NCI-H2227 (cell line): ENCODE results near the gene RCN2.
"Not testable (repeated sequence)": the region's sequence is repeated elsewhere in the genome, so short reads cannot be mapped to it uniquely, and the experiment has no call there.

Source experiments
- DNase-seq: peaks from one replicate; lab custom pipeline; 2025; ENCODE audit not compliant: unreplicated experiment; lab: John Stamatoyannopoulos, UW

RCN2 gene

GRCh38 chr15:76931397-76932134 lies at the start of gene RCN2:
RCN2 (plus strand) TSS chr15:76931749; CDS start chr15:76931842, 93 bp downstream.
- DNase-seq: peak; percentile 93

DNA sequence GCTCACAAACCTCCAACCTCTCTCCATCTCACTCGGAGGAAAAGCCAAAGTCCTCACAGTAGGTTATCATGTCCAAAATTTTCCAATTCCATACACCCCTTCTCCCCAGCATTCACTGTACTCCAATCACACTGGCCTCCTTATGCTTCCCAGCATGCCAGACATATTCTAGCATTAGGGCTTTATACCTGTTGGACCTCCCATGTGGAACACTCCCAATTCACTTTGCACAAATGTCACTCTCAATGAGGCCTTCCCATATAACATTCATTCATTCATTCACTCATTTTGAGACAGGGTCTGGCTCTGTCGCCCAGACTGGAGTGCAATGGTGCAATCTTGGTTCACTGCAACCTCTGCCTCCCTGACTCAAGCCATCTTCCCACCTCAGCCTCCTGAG lies 46.3 kb upstream of the RCN2 start:
- no peak for DNase-seq

DNA sequence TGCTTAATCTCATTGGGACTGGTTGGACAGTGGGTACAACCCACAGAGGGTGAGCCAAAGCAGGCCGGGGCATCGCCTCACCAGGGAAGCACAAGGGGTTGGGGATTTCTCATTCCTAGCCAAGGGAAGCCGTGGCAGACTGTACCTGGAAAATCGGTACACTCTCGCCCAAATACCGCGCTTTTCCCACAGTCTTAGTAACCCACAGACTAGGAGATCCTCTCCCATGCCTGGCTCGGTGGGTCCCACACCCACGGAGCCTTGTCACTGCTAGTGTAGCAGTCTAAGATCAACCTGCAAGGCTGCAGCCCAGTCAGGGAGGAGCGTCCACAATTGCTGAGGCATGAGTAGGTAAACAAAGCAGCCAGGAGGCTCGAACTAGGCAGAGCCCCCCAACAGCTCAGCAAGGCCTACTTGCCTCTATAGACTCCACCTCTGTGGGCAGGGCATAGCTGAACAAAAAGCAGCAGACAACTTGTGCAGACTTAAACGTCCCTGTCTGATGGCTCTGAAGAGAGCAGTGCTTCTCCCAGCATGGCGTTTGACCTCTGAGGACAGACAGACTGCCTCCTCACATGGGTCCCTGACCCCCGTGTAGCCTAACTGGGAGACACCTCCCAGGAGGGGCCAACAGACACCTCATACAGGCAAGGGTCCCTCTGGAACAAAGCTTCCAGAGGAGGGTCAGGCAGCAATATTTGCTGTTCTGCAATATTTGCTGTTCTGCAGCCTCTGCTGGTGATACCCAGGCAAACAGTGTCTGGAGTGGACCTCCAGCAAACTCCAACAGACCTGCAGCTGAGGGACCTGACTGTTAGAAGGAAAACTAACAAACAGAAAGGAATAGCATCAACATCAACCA lies 44.0 kb upstream of the RCN2 start:
- not testable (repeated sequence) for DNase-seq

GRCh38 chr15:76892836-76893235 lies 38.7 kb upstream of the RCN2 start:
- DNase-seq: not testable (repeated sequence)

GRCh38 chr15:76894174-76894573 lies 37.4 kb upstream of the RCN2 start:
- no peak for DNase-seq

GRCh38 chr15:76898102-76898501 lies 33.4 kb upstream of the RCN2 start:
- no peak for DNase-seq

- DNase-seq: not testable (repeated sequence)
Measured at GRCh38 chr15:76899176-76899930, 32.2 kb upstream of the RCN2 start.

- not testable (repeated sequence) for DNase-seq
Measured at GRCh38 chr15:76899931-76900310, 31.6 kb upstream of the RCN2 start.

DNA sequence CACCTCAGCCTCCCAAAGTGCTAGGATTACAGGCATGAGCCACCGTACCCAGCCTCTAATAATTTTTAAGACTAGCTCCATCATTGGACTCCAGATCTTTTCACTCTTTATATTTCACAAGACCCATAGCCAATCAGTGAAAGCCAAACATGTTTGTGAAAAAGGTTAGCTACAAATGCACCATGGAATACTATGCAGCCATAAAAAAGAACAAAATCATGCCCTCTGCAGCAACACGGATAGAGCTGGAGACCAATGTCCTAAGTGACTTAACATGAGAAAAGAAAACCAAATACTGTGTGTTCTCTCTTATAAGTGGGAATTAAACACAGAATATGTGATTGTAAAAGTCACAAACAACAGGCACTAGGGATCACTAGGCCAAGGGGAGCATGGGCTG lies 29.6 kb upstream of the RCN2 start:
- DNase-seq: no peak

- no peak for DNase-seq
Measured at GRCh38 chr15:76903251-76903681, 28.3 kb upstream of the RCN2 start.

DNA sequence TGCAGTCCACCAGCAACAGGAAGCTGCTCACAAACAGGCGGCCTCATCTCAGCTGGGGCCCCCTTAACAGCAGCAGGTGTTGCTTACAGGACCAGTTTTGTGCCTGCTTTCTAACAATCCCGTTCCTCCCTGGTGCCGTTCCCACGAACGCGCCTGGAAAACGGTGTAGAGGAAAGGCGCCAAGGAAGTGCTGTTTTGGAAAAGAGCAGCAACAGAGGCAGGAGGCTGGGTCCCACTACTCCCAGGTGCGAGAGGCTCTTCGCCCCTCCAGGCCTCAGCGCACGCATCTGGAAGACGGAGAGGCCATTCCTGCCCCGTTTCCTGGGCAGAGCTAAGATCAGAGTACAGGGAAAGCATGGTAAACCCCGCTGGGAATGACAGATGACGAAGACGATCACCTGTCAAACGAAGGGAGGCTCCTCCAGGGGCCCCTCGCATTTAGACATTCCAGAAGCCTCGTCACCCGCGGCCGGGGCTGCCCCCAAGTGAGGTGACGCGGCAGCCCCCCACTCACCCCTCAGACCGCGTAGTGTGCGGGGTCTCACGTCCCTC lies 27.0 kb upstream of the RCN2 start:
- peak; percentile 37 for DNase-seq

DNA sequence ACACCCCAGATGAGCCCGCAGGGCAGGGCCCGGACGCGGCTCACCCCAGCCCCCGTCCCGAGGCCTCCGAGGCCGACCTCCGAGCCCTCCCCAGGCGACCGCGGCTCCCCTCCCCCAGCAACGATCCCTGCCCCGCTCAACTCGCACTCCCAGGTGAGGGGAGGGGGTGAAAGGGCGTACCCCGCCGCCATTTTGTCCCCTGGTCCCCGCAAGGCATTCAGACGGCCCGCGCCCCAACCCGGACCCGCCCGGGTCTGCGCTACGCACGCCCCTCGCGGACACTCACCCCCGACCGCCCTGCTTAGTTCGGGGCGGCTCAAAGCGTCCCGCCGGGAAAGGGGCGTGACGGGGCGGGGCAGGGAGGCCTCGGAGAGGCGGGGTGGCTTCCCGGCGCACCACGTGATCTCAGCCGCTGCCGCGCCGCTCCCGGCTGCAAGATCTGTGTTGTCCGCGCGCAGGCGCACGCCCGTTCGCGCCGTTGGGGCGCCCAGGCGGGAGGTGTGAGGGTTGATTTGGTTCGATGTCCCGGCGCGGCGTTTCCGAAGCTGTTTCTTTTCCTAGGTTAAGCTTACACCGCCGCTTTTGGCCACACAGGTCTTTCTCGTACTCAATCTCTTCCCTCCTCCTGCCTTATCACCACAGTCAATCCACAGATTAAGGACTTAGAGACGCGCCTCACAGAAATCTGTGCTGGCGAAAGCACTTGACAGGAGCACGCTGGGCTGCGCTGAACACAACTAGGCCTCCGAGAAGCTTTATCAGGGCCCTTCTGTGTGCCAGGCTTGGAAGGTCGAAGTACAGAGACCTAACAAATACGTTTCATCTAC lies 26.3 kb upstream of the RCN2 start, which contains the start of gene SCAPER:
SCAPER (minus strand) TSS at position 328 of the 827 bp plus-strand sequence. CDS start 21,523 bp downstream, outside the sequence.
- DNase-seq: peak; percentile 90

DNA sequence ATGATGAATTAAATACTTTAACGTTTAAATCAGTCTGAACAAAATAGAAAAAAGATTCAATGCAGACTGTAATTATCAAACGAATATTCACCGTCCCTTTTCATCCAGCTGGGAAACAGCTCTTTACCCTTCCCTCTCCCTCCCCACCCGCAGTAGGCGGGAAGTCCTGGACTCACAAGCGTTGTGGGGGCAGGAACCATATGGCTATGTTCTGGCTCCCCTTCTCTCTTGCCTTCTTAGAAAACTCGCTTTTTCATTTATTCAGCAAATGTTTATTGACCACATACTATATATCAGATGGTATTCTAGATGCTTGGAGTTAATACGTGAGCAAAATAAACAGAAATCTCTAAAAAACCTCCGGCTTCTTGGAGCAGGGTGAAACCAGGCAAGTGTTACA lies 25.7 kb upstream of the RCN2 start:
- peak; percentile 54 for DNase-seq

DNA sequence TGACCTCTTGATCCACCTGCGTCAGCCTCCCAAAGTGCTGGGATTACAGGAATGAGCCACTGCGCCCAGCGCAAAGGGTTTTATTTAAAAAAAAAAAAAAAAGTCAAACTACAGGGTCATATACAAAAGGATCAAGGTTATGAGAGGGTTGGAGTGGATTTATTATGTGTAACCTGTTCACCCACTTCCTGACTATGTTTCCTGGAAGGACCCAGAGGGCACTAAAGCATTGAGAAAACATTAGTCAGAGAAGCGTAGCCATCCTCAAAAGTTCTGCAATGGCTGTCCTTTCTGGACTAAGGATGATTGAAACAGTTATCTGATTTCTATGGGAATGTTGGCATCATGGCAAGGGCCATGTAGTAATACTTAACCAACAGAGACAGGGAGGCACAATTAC lies 19.1 kb upstream of the RCN2 start:
- no peak for DNase-seq

GRCh38 chr15:76913737-76914136 lies 17.8 kb upstream of the RCN2 start:
- DNase-seq: no peak

GRCh38 chr15:76916369-76916768 lies 15.2 kb upstream of the RCN2 start:
- DNase-seq: no peak

DNA sequence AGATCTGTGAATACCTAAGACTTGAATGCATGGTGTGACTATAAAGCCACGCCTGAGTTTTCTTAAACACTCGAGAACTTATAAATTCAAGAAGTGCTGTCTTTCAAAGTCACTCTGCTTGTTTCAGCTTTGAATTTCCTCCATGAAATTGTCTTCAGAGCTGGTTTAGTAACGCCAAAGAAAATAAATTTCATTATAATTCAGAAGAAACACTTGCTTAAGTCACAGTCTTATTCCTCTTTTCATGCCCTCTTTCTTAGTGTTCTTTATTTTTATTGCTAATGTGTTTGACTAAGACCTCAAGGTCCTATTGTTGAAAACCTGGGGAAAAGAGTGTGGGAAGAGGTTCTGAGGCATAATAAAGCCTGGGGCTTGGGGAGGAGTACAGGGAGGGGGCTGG lies 3.3 kb upstream of the RCN2 start:
- no peak for DNase-seq

- no peak for DNase-seq
Measured at GRCh38 chr15:76929011-76929760, 2.4 kb upstream of the RCN2 start.

DNA sequence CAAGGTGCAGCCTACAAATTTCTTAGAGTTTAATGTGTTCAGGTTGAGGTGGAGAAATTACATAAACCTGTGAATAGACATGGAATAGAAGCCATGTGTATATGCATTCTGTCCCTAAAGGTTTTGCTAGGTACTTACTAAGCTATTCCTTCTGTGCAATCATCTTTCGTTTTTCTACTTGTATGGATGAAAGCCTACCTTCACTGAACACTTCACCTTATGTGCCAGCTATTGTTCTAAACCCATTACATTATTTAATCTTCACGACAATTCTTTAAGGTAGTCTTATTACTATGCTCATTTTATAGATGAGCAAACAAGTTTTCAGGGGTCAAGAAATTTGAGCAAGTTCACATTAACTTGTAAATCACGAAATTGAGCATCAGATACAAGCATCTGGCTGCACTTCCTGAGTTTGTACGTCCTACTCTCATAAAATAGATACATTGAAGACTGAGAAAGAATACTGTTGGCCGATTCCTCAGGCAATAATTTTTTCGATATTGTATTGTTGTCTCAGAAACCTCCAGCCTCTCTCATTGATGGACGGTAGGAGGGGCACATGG lies 635 bp upstream of the RCN2 start:
- no peak for DNase-seq
